ENCODE measurements around the gene ATP5MC2.
"Not testable (repeated sequence)": the region's sequence is repeated elsewhere in the genome, so short reads cannot be mapped to it uniquely, and the experiment has no call there.

The ATP5MC2 gene

DNA sequence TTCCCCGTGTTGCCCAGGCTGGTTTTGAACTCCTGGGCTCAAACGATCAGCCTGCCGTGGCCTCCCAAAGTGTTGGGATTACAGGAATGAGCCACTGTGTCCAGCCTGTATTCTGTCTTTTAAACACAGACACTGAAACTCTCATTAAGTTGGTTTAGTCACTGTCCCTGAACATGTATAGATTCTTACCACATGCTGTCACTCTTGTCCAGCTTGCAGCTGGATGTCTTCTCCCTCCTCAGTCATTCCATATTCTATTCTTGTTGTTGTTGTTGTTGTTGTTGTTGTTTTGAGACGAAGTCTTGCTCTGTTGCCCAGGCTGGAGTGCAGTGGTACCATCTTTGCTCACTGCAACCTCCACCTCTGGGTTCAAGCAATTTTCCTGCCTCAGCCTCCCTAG lies 12.3 kb upstream of the ATP5MC2 start:
- DNase-seq, result no peak

GRCh38 chr12:53686436-53686835 lies 10.6 kb upstream of the ATP5MC2 start:
- no peak for DNase-seq

DNA sequence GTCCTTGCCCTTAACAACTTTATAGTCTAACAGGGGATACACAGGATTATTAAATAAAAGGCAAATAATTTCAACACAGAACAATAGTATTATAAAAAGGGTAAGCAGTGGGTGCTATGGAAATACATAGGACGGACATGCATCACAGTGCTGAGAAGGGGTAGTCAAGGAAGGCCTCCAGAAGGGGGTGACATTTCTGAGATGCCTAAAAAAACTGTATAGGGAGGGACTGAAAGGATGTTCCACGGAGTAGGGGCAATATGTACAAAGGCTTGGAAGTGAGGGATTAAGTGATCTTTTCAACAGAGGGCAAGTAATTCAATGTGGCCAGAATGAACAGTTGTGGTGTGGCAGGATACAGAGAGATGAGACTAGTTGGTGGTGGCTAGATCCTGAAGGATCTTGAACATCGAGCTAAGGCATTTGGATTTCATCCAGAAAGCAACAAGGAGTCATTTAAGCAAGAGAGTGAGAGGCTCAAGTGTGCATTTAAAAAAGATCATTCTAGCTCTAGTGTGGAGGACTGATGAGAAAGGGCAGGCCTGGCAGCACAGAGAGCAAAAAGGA lies 8.9 kb upstream of the ATP5MC2 start:
- DNase-seq, result no peak

- no peak for DNase-seq
These were observed 8.1 kb upstream of the ATP5MC2 start for GRCh38 chr12:53683983-53684382.

- no peak for DNase-seq
These were observed 7.6 kb upstream of the ATP5MC2 start for GRCh38 chr12:53683494-53683893.

DNA sequence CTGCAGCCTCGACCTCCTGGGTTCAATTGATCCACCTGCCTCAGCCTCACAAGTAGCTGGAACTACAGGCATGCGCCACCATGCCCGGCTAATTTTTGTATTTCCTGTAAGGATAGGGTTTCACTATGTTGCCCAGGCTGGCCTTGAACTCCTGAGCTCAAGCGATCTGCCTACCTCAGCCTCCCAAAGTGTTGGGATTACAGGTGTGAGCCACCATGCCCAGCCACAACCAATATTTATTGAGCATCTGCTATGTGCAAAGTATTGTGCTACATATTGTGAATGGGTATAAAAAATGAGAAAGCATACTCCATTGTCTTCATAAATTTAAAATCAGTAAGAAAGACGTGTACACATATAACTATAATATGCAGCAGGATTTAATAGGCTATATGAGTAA lies 4.2 kb upstream of the ATP5MC2 start:
- not testable (repeated sequence) for DNase-seq

DNA sequence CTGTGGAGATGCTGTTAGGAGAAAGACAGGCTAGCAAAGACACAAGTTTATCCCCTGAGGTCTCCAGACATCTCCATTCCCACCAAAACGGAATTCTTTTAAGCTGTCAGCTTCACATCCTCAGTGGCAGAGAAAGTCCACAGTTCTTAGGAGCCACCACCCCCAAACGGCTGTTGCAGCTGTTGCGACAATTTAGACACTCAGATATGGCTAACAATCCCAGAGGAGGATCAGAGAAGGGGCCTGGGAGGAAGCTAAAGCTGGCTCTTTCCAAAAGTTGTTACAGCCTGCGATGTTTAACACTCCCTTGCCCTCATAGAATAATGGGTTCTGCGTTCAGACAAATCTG lies 1.9 kb upstream of the ATP5MC2 start:
- DNase-seq, result no peak

- no peak for DNase-seq
These were observed 1.3 kb upstream of the ATP5MC2 start for GRCh38 chr12:53677016-53677799.

GRCh38 chr12:53676656-53677015 lies 753 bp upstream of the ATP5MC2 start:
- DNase-seq, result no peak

- DNase-seq, result no peak
These were observed 744 bp downstream of the ATP5MC2 start for GRCh38 chr12:53674977-53675700.

DNA sequence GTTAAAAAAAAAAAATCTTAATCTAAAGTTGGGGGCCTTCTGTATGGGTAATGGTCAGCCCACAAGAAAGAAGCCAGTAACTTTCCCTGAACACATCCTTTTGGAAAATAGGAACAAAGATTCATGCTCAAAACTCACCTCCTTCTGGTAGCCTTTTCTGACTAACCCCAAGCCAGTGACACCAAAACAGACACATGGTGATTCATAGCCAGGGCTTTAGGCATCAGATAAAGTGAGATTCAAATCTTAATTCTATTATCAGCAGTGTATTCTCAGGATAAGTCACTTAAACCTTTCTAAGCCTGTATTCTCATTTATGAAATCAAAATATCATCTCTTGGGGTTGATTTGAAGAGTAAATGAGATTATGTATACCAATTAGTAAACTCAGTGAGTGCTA lies 4.9 kb downstream of the ATP5MC2 start:
- DNase-seq, result no peak

- no peak for DNase-seq
These were observed 5.6 kb downstream of the ATP5MC2 start for GRCh38 chr12:53670308-53670707.

DNA sequence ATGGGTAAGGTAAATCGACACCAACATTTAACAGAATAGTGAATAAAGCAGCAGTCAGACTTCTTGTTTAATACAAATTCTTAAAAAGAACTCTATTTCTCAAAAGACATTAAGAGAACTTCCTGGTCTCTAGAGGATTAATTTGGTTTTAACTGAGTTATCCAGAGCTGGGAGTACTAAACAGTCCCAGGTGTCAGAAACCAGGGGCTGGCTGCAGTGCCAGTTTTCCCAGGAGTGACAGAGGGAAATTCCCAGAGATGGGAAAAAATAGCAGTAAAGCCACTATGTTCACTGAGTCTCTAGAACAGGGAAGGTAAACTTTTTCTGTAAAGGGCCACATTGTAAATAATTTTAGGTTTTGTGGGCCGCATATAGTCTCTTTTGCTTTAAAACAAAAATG lies 8.8 kb downstream of the ATP5MC2 start:
- DNase-seq, result no peak

GRCh38 chr12:53664936-53665335 lies 10.9 kb downstream of the ATP5MC2 start:
- DNase-seq, result no peak

GRCh38 chr12:53664191-53664590 lies 11.7 kb downstream of the ATP5MC2 start:
- DNase-seq, result no peak

GRCh38 chr12:53660041-53660440 lies 15.8 kb downstream of the ATP5MC2 start:
- DNase-seq, result no peak

GRCh38 chr12:53659571-53659981 lies 16.3 kb downstream of the ATP5MC2 start:
- DNase-seq, result no peak

DNA sequence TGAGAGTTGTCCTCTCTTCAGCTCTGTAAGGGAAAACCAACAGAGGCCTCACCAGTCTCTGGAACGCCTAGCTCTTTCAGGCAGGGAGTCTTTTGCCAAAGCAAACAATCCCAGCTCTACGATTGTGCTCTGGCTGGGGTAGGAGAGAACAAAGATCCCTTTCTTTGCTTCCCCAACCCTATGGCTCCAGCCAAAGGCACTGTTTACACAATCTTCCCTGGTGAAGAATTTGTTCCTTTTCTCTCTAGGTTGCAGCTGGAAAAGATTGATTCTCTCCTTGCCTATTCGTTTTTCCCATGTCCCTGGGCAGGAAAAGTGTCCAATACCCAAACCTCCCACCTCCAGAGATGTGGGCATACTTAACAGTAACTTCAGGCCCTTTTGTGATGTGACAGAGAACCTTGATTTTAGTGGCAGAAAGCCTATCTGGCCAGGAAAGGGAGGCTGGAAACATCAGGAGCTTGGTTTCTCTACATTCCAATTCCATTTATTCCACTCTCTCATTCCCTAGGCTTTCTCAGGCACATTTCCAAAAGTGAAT lies 16.8 kb downstream of the ATP5MC2 start:
- no peak for DNase-seq

- no peak for DNase-seq
These were observed 18.8 kb downstream of the ATP5MC2 start for GRCh38 chr12:53657041-53657440.

- no peak for DNase-seq
These were observed 22.3 kb downstream of the ATP5MC2 start for GRCh38 chr12:53653595-53653994.

GRCh38 chr12:53652366-53652765 lies 23.5 kb downstream of the ATP5MC2 start:
- DNase-seq, result no peak

DNA sequence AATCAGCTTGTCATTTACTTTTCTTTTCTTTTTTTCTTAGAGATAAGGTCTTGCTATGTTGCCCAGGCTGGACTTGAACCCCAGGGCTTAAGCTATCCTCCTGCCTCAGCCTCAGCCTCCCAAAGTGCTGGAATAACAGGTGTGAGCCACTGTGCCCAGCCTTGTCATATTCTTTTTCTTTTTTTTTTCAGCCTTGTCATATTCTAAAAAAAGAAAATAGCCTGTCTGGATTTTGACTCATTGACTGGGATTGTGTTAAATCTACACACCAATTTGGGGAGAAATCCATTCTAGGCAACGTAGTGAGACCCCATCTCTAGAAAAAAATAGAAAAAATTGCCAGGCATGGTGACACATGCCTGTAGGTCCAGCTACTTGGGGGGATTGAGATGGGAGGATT lies 24.1 kb downstream of the ATP5MC2 start:
- no peak for DNase-seq

- not testable (repeated sequence) for DNase-seq
These were observed 29.6 kb downstream of the ATP5MC2 start for GRCh38 chr12:53646300-53646699.

GRCh38 chr12:53645165-53645564 lies 30.7 kb downstream of the ATP5MC2 start:
- DNase-seq, result no peak

Data from activated T-cell treated with anti-CD3 and anti-CD28 coated beads for 4 hours (primary cell).